GM19099 (cell line): ENCODE data around the gene ADGB.

ENCODE experiments used
- POLR2A ChIP-seq: IDR thresholded peaks from 3 replicates; pipeline ENCODE4 v1.6.1; 2011; ENCODE audit warnings: low read depth; ENCODE audit not compliant: insufficient read length; ENCODE audit errors: extremely low read depth

The ADGB gene

GRCh38 chr6:146598772-146599405 is at the start of gene ADGB:
Gene ADGB, plus strand, starts transcription at chr6:146598972. Its CDS starts 69 bp downstream, at chr6:146599041.
- TF ChIP-seq POLR2A = no peak

- no peak for TF ChIP-seq POLR2A
Observed at GRCh38 chr6:146550911-146551310, 47.9 kb upstream of the ADGB start.

GRCh38 chr6:146551545-146551944 is 47.2 kb upstream of the ADGB start:
- no peak for TF ChIP-seq POLR2A

DNA sequence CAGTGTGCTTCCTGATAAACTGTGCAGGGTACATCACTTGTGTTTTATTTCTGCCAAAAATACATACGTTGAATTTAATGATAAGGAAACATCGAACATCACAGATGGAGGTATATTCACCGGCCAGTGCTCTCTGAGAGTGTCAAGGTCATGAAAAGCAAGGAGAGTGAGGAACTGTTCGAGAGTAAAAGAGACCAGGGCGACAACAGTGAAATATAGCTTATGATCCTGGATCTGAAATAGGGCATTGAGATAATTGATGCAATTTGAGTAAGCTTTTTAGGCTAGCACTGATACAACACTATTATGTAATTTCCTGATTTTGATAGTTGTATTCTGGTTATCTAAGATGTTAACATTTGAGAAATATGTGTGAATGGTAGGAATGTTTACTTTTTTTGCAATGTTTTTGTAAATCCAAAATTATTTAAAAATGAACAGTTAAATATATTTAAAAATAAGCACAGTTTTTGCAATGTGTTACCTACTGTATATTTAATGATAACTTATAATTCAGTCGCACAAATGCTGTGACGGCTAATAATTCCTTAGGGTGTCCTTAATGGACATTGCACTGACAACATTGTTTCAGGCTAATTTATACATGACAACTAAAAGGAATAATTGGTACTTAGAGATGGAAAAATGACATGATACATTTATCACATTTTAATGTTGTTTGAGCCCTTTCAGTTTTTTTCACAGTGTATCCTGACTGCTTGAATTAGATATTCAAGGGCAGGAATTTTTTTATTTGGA is 45.2 kb upstream of the ADGB start:
- TF ChIP-seq POLR2A = no peak

GRCh38 chr6:146560607-146561006 is 38.2 kb upstream of the ADGB start:
- TF ChIP-seq POLR2A = no peak

GRCh38 chr6:146574211-146574610 is 24.6 kb upstream of the ADGB start:
- no peak for TF ChIP-seq POLR2A

DNA sequence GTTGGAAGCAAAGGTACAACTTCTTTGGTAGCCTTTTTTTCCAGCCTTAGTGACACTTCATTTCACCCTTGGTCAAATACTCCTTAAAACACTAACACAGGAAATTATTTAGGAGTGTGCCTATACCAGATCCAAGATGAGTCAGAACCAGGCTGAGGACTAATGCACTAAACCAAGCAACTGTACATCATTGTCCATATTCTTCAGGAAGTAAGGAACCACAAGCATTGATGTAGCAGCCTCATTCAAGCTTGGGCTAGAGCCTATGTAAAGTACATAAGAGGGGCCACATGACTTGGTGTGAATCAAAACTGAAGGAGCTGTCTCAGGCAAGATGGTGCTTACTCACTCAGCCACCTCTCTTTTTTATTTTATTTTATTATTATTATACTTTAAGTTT is 20.7 kb upstream of the ADGB start:
- no peak for TF ChIP-seq POLR2A

- TF ChIP-seq POLR2A = no peak
Observed at GRCh38 chr6:146581968-146582367, 16.8 kb upstream of the ADGB start.

DNA sequence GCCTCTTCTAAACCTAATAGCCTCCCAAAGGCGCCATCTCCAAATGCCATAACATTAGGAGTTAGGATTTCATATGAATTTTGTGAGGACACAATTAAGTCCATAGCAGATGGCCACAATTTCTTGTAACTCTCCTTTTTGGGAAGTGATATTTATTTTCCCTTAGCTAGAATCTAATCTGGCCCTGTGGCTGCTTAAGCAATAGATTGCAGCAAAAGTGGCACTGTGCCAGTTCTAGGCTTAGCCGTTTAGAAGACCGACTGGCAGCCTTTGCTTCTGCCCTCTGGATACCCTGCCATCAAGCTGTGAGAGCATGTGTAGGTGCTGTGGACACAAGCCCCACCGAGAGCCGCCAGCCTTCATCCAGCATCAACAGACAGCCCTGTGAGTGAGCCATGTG is 15.9 kb upstream of the ADGB start:
- TF ChIP-seq POLR2A = no peak

DNA sequence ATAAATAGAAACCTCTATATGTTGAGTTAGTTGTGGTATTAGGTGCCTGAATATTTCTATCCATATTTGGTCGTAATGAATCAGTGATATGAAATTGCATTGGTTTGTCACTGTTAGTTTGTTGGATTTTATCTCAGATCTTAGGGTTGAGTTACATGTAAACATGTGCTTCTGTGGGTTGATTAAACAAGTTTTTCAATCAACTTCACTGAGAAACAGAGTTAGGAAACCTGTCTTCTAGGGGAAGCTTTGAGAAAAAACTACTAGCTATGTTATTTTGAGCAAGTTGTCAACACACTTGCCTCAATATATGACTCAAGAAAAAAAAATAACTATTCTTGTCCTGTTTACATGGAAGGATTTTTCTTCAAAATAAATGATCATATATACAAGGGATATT is 14.8 kb upstream of the ADGB start:
- TF ChIP-seq POLR2A = no peak

DNA sequence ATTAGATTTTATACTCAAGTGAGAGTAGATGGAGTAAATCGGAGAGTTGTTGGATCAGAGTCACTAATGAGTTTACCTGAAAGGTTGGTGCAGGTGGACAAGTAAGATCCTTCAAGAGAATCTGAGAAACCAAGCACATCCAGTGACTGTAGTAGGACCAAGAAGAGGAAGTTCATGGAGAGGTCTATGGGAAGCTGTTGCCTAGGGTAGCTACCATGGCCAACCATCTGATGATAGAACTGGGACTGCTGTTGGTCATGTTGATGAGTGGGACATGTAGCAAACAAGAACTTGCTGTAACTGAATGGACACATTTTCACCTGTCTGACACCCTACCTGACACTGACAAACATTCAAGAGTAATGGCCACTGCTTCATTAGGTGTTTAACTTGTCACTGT is 11.3 kb upstream of the ADGB start:
- TF ChIP-seq POLR2A = no peak

DNA sequence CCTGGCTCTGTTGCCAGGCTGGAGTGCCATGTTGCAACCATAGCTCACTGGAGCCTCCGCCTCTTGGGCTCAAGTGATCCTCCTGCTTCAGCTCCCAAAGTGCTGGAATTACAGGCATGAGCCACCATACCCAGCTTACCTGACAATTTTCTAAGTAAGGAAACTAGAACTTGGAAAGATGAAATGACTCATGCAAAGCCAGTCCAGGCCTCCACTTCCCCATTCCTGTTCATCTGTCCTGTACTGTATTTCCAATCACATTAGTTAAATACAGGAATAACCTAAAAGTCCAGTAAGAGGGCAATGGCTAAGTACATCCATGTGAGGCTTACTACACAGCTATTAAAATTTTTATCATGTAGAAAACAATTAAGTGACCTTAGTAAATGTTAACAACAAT is 8.3 kb upstream of the ADGB start:
- no peak for TF ChIP-seq POLR2A

GRCh38 chr6:146592451-146592850 is 6.3 kb upstream of the ADGB start:
- TF ChIP-seq POLR2A = no peak

GRCh38 chr6:146593986-146594385 is 4.8 kb upstream of the ADGB start:
- no peak for TF ChIP-seq POLR2A

GRCh38 chr6:146594495-146594894 is 4.3 kb upstream of the ADGB start:
- TF ChIP-seq POLR2A = no peak

GRCh38 chr6:146595972-146596731 is 2.6 kb upstream of the ADGB start:
- TF ChIP-seq POLR2A = no peak
